GM18505 (cell line): ENCODE results near the gene LGALS4.
A peak's percentile ranks its signal among the peaks of the same experiment; 100 is the strongest.

Source experiments
- ATAC-seq: cut with Tn5 transposase; IDR thresholded peaks from one replicate; pipeline ENCODE4 v1.9.1; 2021; ENCODE audit not compliant: unreplicated experiment
- POLR2A ChIP-seq: IDR thresholded peaks from 4 replicates; pipeline ENCODE4 v1.6.1; 2011; ENCODE audit warnings: borderline replicate concordance; ENCODE audit not compliant: insufficient read depth, insufficient read length; ENCODE audit errors: extremely low read depth

Gene LGALS4

GRCh38 chr19:38849147-38849859 is 36.6 kb upstream of the LGALS4 start:
- peak; percentile 46 for TF ChIP-seq POLR2A
- ATAC-seq, result peak; percentile 41

- no peak for ATAC-seq
- TF ChIP-seq POLR2A, result no peak
These were observed 35.8 kb upstream of the LGALS4 start for GRCh38 chr19:38848299-38849146.

- TF ChIP-seq POLR2A, result no peak
- no peak for ATAC-seq
These were observed 33.4 kb upstream of the LGALS4 start for GRCh38 chr19:38846097-38846496.

GRCh38 chr19:38845374-38846024 is 32.8 kb upstream of the LGALS4 start:
- ATAC-seq, result no peak

GRCh38 chr19:38844093-38844686 is 31.4 kb upstream of the LGALS4 start:
- ATAC-seq, result no peak
- peak; percentile 26 for TF ChIP-seq POLR2A

More at GRCh38 chr19:38845374-38846024, 32.8 kb upstream of the LGALS4 start:
- TF ChIP-seq POLR2A, result no peak

GRCh38 chr19:38843175-38843758 is 30.5 kb upstream of the LGALS4 start:
- ATAC-seq, result no peak
- no peak for TF ChIP-seq POLR2A

- no peak for ATAC-seq
- TF ChIP-seq POLR2A, result peak; percentile 14
These were observed 29.9 kb upstream of the LGALS4 start for GRCh38 chr19:38842439-38843174.

GRCh38 chr19:38841787-38842438 is 29.2 kb upstream of the LGALS4 start:
- no peak for ATAC-seq
- TF ChIP-seq POLR2A, result peak; percentile 16

- no peak for ATAC-seq
- TF ChIP-seq POLR2A, result peak; percentile 7
These were observed 28.5 kb upstream of the LGALS4 start for GRCh38 chr19:38841180-38841766.

GRCh38 chr19:38840583-38840968 is 27.8 kb upstream of the LGALS4 start:
- ATAC-seq, result no peak

GRCh38 chr19:38839816-38840582 is 27.3 kb upstream of the LGALS4 start:
- TF ChIP-seq POLR2A, result no peak
- no peak for ATAC-seq

More at GRCh38 chr19:38840583-38840968, 27.8 kb upstream of the LGALS4 start:
- no peak for TF ChIP-seq POLR2A
